ENCODE measurements around the gene CDKN2A.
A peak's percentile ranks its signal among the peaks of the same experiment; 100 is the strongest.

Gene CDKN2A

DNA sequence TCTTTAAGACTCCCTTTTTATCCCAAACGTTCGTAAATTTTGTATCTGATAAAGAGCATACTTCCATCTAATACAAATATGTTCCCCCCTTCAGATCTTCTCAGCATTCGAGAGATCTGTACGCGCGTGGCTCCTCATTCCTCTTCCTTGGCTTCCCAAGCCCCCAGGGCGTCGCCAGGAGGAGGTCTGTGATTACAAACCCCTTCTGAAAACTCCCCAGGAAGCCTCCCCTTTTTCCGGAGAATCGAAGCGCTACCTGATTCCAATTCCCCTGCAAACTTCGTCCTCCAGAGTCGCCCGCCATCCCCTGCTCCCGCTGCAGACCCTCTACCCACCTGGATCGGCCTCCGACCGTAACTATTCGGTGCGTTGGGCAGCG, 19.9 kb downstream of the CDKN2A start:
- TF ChIP-seq FOXP2 (optimal IDR thresholded peaks at IDR 0.05; ENCODE audit: borderline replicate concordance, extremely low read depth, extremely low read length, insufficient read depth) (no peak), POLR2AphosphoS5 (IDR thresholded peaks at IDR 0.05; ENCODE audit: low read depth, low read length) (no peak), SIN3A (IDR thresholded peaks at IDR 0.05; ENCODE audit: borderline replicate concordance, insufficient read depth, low read length) (no peak), TAF1 (IDR thresholded peaks at IDR 0.05; ENCODE audit: borderline replicate concordance, insufficient read depth, low read length) (no peak)
- TF ChIP-seq, protein P1, sequence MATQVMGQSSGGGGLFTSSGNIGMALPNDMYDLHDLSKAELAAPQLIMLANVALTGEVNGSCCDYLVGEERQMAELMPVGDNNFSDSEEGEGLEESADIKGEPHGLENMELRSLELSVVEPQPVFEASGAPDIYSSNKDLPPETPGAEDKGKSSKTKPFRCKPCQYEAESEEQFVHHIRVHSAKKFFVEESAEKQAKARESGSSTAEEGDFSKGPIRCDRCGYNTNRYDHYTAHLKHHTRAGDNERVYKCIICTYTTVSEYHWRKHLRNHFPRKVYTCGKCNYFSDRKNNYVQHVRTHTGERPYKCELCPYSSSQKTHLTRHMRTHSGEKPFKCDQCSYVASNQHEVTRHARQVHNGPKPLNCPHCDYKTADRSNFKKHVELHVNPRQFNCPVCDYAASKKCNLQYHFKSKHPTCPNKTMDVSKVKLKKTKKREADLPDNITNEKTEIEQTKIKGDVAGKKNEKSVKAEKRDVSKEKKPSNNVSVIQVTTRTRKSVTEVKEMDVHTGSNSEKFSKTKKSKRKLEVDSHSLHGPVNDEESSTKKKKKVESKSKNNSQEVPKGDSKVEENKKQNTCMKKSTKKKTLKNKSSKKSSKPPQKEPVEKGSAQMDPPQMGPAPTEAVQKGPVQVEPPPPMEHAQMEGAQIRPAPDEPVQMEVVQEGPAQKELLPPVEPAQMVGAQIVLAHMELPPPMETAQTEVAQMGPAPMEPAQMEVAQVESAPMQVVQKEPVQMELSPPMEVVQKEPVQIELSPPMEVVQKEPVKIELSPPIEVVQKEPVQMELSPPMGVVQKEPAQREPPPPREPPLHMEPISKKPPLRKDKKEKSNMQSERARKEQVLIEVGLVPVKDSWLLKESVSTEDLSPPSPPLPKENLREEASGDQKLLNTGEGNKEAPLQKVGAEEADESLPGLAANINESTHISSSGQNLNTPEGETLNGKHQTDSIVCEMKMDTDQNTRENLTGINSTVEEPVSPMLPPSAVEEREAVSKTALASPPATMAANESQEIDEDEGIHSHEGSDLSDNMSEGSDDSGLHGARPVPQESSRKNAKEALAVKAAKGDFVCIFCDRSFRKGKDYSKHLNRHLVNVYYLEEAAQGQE (IDR thresholded peaks at IDR 0.05; ENCODE audit: insufficient read depth in 1 of 2, low read depth in 2 of 2, low read length in 2 of 2): no peak

DNA sequence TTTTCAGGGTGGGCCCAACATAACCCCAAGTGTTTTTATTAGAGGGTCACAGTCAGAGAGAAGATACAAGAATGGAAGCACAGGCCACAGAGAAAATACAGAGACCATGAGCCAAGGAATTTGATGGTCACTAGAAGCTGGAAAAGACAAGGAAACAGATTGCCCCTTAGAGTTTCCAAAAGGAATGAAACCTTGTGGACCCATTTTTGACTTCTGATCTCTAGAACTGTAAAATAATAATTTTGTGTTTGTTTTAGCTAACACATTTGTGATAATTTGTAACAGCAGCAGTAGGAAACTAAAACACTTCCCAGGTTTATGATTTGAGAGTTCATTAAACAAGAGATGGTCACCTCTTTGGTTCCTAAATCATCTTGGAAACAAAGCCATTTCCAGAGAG, 21.8 kb downstream of the CDKN2A start:
- no peak for TF ChIP-seq TAF1 (IDR thresholded peaks at IDR 0.05; ENCODE audit: borderline replicate concordance, insufficient read depth, low read length)
- no peak for TF ChIP-seq SIN3A (IDR thresholded peaks at IDR 0.05; ENCODE audit: borderline replicate concordance, insufficient read depth, low read length)

DNA sequence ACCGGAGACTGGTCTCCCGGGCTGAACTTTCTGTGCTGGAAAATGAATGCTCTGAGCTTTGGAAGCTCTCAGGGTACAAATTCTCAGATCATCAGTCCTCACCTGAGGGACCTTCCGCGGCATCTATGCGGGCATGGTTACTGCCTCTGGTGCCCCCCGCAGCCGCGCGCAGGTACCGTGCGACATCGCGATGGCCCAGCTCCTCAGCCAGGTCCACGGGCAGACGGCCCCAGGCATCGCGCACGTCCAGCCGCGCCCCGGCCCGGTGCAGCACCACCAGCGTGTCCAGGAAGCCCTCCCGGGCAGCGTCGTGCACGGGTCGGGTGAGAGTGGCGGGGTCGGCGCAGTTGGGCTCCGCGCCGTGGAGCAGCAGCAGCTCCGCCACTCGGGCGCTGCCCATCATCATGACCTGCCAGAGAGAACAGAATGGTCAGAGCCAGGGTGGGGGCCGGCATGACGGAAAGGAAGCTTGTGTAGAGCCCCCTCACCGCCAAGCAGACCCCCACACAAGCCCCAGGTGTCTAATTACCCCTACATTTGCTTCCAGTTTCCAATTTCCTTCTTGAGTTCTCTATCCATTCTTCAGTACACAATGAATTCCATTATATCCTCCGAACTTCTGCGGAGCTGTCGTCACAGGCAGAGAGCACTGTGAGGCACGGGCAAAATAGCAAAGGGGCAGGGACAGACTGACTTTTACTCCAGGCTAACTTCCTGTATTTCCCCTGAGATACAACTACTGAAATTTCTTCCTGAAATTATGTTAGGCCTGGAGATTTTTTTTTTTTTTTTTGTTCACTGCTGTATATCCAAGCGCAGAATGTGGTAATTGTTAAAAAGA, 23.2 kb downstream of the CDKN2A start:
- TF ChIP-seq TAF1 (IDR thresholded peaks at IDR 0.05; ENCODE audit: borderline replicate concordance, insufficient read depth, low read length) (no peak), POLR2AphosphoS5 (IDR thresholded peaks at IDR 0.05; ENCODE audit: low read depth, low read length) (peak; percentile 37; the same call in 1 of the 2 replicates), SIN3A (IDR thresholded peaks at IDR 0.05; ENCODE audit: borderline replicate concordance, insufficient read depth, low read length) (0 out of 2 replicates have a peak, but pooled peaks have one; percentile 28)
- TF ChIP-seq, protein P1 (IDR thresholded peaks at IDR 0.05; ENCODE audit: insufficient read depth in 1 of 2, low read depth in 2 of 2, low read length in 2 of 2): no peak

DNA sequence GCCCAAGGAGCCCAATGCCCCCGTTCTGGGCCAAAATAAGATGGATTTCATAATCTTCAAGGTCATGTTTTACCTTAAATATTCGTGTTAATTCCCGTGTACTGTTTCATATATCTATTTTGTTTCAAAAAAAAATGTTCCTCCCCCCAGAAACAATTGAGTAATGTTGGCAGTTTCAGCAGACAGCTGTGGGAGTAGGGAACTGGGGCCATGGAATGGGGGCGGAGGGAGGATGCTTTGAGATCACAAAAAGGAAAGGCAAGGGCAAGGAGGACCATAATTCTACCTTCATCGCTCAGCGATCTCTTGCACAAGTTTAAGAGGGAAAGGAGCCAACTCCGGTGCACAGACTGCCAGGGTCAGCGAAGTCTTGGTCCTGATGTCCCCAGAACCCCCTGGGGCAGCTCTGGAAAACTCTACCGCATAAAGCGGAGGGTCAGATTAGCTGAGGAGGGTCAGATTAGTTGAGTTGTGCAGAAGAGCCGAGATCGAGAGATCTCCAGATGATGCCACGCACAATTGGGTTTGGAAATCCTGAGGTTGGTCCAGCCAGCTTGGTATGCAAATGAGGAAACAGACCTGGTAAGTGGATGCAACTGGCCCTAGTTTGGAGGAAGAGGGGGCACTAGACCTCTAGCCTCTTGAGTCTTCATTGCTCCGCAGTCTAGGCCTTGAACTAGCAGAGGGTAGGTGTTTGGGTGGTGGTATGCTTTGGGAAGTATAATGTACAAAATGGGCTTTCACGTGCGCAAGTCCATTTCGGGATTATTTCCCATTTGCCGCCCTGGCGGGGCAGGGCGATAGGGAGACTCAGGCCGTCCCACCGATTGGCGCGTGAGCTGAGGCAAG, 24.0 kb downstream of the CDKN2A start:
- TF ChIP-seq, protein P1 (IDR thresholded peaks at IDR 0.05; ENCODE audit: insufficient read depth in 1 of 2, low read depth in 2 of 2, low read length in 2 of 2): no peak
- no peak for TF ChIP-seq SIN3A (IDR thresholded peaks at IDR 0.05; ENCODE audit: borderline replicate concordance, insufficient read depth, low read length)
- TF ChIP-seq FOXP2 (optimal IDR thresholded peaks at IDR 0.05; ENCODE audit: borderline replicate concordance, extremely low read depth, extremely low read length, insufficient read depth): no peak
- no peak for TF ChIP-seq POLR2AphosphoS5 (IDR thresholded peaks at IDR 0.05; ENCODE audit: low read depth, low read length)
- no peak for TF ChIP-seq TAF1 (IDR thresholded peaks at IDR 0.05; ENCODE audit: borderline replicate concordance, insufficient read depth, low read length)

DNA sequence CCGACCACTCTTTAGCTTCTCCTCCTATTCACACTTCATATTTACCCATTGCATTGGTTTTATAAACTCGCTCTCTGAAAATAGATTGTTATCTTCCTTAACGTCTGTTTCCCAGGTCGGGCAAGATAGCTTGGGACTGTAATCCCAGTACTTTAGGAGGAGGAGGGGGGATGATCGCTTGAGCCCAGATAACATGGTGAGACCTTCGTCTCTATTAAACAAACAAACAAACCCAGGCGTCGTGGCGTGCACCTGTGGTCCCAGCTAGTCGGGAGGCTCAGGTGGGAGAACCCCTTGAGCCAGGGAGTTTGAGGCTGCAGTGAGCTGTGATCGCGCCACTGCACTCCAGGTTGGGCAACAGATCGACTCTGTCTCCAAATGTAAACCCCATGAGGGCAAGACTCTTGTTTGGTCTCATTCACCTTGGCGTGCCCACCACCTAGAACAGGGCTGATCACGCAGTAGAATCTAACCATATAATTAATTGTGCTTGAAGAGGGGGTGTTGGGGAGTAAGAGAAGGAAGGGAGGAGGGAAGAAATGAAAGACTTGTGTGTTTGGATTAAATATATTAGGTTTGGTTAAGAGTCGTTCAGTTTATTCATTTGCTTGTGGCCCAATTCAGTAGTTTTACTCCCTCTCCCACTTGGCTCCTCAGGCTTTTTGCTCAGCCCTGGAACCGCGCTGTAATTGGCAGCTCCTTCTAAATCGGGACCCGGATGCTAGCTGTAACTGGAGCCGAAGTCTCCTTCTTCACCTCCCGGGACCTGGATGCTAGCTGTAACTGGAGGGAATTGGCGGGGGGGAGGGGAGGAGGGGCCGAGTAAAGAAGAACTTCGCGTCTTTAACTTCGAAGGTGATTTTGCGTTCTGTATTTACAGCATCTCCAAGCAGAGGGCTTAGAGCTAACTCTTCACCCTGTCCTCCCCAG, 24.9 kb downstream of the CDKN2A start:
- no peak for TF ChIP-seq FOXP2 (optimal IDR thresholded peaks at IDR 0.05; ENCODE audit: borderline replicate concordance, extremely low read depth, extremely low read length, insufficient read depth)
- TF ChIP-seq TAF1 (IDR thresholded peaks at IDR 0.05; ENCODE audit: borderline replicate concordance, insufficient read depth, low read length): no peak
- TF ChIP-seq POLR2AphosphoS5 (IDR thresholded peaks at IDR 0.05; ENCODE audit: low read depth, low read length): no peak
- TF ChIP-seq, protein P1 (IDR thresholded peaks at IDR 0.05; ENCODE audit: insufficient read depth in 1 of 2, low read depth in 2 of 2, low read length in 2 of 2): no peak
- no peak for TF ChIP-seq SIN3A (IDR thresholded peaks at IDR 0.05; ENCODE audit: borderline replicate concordance, insufficient read depth, low read length)

All from PFSK-1 (cell line).